K562 (cell line): ENCODE measurements around the gene VPS26A. TPM values are rescaled to one million over a fixed set of nuclear protein-coding genes. Genes with fewer than 3 reads are reported as not detected.

Source experiments
- CBX2 ChIP-seq: fragments of 200-600 bp; sonication (generic); IDR thresholded peaks from one replicate; pipeline ENCODE4 v1.6.1; 2012; ENCODE audit warnings: mild to moderate bottlenecking, low read length, inconsistent platforms; ENCODE audit not compliant: insufficient read depth, poor library complexity, severe bottlenecking
- DNMT1 ChIP-seq: fragments of 450-650 bp; IDR thresholded peaks from 2 replicates; pipeline ENCODE4 v1.6.1; 2016; ENCODE audit warnings: antibody characterized with exemption, mild to moderate bottlenecking
- GATA2 ChIP-seq: sonication (generic); formaldehyde crosslinking; IDR thresholded peaks from 2 replicates; pipeline ENCODE4 v1.4.0; 2020; ENCODE audit warnings: mild to moderate bottlenecking, missing genetic modification reagents
- HEY1 ChIP-seq: fragments of 250-450 bp; sonication (Bioruptor Pico); IDR thresholded peaks from 2 replicates; pipeline ENCODE4 v1.5.0; 2020; ENCODE audit warnings: mild to moderate bottlenecking, moderate library complexity, borderline replicate concordance
- KLF13 ChIP-seq: fragments of 450-650 bp; IDR thresholded peaks from 2 replicates; pipeline ENCODE4 v1.6.1; 2016; ENCODE audit warnings: missing genetic modification characterization, low read depth, mild to moderate bottlenecking, missing compliant biosample characterization, moderate library complexity, borderline replicate concordance
- NR4A1 ChIP-seq, 2 experiments: fragments of 250-450 bp in 1 of 2; fragments of 450-650 bp in 1 of 2; sonication (Bioruptor Pico) in 1 of 2; IDR thresholded peaks; 2 replicates each; pipeline versions ENCODE4 v1.4.0 to v1.6.1; 2016 to 2020; ENCODE audit warnings: mild to moderate bottlenecking in 2 of 2, missing compliant biosample characterization in 1 of 2, missing genetic modification characterization in 1 of 2, moderate library complexity in 1 of 2
- POLR2G ChIP-seq: fragments of 200-400 bp; formaldehyde crosslinking; IDR thresholded peaks from 2 replicates; pipeline ENCODE4 v1.6.1; 2017; ENCODE audit warnings: low read depth, mild to moderate bottlenecking, antibody characterized with exemption, low read length, moderate library complexity
- SLC30A9 ChIP-seq: fragments of 250-450 bp; sonication (Bioruptor Pico); IDR thresholded peaks from 2 replicates; pipeline ENCODE4 v1.8.0; 2022; ENCODE audit warnings: mild to moderate bottlenecking, moderate library complexity
- SMARCE1 ChIP-seq: fragments of 450-650 bp; IDR thresholded peaks from 2 replicates; pipeline ENCODE4 v1.7.1; 2016; ENCODE audit warnings: mild to moderate bottlenecking
- ZC3H8 ChIP-seq: fragments of 450-650 bp; IDR thresholded peaks from 2 replicates; pipeline ENCODE4 v1.6.1; 2017
- ZNF384 ChIP-seq: IDR thresholded peaks from 2 replicates; pipeline ENCODE4 v1.6.1; 2012; ENCODE audit warnings: low read depth, low read length, improper control_type of control experiment
- ZNF507 ChIP-seq: conservative IDR thresholded peaks from 2 replicates; pipeline ENCODE4 v1.6.1; 2017; ENCODE audit warnings: missing genetic modification characterization, missing compliant biosample characterization
- ZNF551 ChIP-seq: fragments of 250-450 bp; sonication (Bioruptor Pico); IDR thresholded peaks from 2 replicates; pipeline ENCODE4 v1.5.0; 2021; ENCODE audit warnings: mild to moderate bottlenecking, moderate library complexity
- polyA plus RNA-seq, 8 experiments: library from polyadenylated mRNA; depleted of rRNA in 4 of 8; stranded (reverse) in 5 of 8; unstranded in 3 of 8; fragments of >200 nt; fragmentation: Nextera tagmentation in 2 of 8; fragmentation: Illumina TruSeq in 1 of 8; extraction: Ambion mirVana in 2 of 8; extraction: Trizol in 1 of 8; gene quantifications; 2 replicates each; pipeline versions ENCODE4 v1.2.1 to v1.2.3, GENCODE V29; 2011 to 2014; ENCODE audit warnings: inconsistent platforms in 1 of 8, missing spikeins in 1 of 8
- total RNA-seq, 7 experiments: library from RNA; depleted of rRNA in 6 of 7; stranded (reverse); fragments of >200 nt in 6 of 7; fragmentation: Illumina TruSeq in 2 of 7; extraction: Trizol in 2 of 7; gene quantifications; 2 replicates each; pipeline versions ENCODE4 v1.2.1 to v1.2.3, GENCODE V29; 2011 to 2021; ENCODE audit warnings: low replicate concordance in 1 of 7
- TF ChIP-seq, protein P1 (sequence below): sonication (generic); formaldehyde crosslinking; IDR thresholded peaks from 2 replicates; pipeline ENCODE4 v1.8.0; 2022; ENCODE audit warnings: missing genetic modification reagents, mild to moderate bottlenecking, borderline replicate concordance
- TF ChIP-seq, protein P2 (sequence below): sonication (generic); formaldehyde crosslinking; IDR thresholded peaks from 2 replicates; pipeline ENCODE4 v1.8.1; 2023; ENCODE audit warnings: mild to moderate bottlenecking, missing genetic modification reagents
- TF ChIP-seq, protein P3 (sequence below): sonication (generic); formaldehyde crosslinking; IDR thresholded peaks from 2 replicates; pipeline ENCODE4 v1.8.0; 2022; ENCODE audit warnings: missing genetic modification reagents, mild to moderate bottlenecking, borderline replicate concordance
- TF ChIP-seq, protein P4 (sequence below): sonication (generic); formaldehyde crosslinking; IDR thresholded peaks from 2 replicates; pipeline ENCODE4 v1.8.0; 2022; ENCODE audit warnings: mild to moderate bottlenecking, missing genetic modification reagents, borderline replicate concordance

VPS26A gene
- total and polyA plus RNA-seq, 9 of the 15 experiments (the other 6 are each of a cell fraction or from before 2014, with no cell fraction given) = 47.1 to 137 (median 69.3) TPM

DNA sequence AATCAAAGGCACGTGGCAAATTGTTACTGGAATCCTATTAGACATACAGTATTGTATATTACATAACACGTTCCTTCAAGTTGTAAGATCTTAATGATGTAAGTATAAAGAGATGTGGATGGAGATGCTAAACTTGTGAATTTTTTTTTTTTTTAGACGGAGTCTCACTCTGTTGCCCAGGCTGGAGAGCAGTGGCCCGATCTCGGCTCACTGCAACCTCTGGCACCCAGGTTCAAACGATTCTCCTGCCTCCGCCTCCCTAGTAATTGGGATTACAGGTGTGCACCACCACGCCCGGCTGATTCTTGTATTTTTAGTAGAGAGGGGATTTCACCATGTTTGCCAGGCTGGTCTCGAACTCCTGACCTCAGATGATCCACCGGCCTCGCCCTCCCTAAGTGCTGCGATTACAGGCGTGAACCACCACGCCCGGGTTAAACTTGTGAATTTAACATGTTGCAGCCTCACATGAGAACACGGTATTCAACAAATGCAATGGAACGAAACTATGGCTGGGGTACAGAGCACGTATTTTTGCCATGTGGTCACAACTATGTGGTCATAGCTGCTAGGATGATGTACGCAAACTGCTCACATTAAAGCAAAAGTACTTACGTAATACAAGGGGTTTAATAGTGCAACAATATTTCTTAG is 55.2 kb downstream of the VPS26A start (continued):
- TF ChIP-seq ZNF384 (no peak), POLR2G (no peak), NR4A1 (CRISPR knock-in tag; IDR thresholded peaks at IDR 0.05) (no peak), NR4A1 (tag; IDR thresholded peaks at IDR 0.05) (no peak), HEY1 (no peak), SMARCE1 (no peak; the same call in 1 of the 2 replicates), DNMT1 (no peak), CBX2 (no peak), ZC3H8 (no peak), KLF13 (no peak), SLC30A9 (CRISPR knock-in tag) (no peak), ZNF507 (tag) (no peak), GATA2 (no peak), ZNF551 (CRISPR knock-in tag) (no peak)
- TF ChIP-seq, protein P1, sequence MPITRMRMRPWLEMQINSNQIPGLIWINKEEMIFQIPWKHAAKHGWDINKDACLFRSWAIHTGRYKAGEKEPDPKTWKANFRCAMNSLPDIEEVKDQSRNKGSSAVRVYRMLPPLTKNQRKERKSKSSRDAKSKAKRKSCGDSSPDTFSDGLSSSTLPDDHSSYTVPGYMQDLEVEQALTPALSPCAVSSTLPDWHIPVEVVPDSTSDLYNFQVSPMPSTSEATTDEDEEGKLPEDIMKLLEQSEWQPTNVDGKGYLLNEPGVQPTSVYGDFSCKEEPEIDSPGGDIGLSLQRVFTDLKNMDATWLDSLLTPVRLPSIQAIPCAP (CRISPR knock-in tag) = no peak
- TF ChIP-seq, protein P2, sequence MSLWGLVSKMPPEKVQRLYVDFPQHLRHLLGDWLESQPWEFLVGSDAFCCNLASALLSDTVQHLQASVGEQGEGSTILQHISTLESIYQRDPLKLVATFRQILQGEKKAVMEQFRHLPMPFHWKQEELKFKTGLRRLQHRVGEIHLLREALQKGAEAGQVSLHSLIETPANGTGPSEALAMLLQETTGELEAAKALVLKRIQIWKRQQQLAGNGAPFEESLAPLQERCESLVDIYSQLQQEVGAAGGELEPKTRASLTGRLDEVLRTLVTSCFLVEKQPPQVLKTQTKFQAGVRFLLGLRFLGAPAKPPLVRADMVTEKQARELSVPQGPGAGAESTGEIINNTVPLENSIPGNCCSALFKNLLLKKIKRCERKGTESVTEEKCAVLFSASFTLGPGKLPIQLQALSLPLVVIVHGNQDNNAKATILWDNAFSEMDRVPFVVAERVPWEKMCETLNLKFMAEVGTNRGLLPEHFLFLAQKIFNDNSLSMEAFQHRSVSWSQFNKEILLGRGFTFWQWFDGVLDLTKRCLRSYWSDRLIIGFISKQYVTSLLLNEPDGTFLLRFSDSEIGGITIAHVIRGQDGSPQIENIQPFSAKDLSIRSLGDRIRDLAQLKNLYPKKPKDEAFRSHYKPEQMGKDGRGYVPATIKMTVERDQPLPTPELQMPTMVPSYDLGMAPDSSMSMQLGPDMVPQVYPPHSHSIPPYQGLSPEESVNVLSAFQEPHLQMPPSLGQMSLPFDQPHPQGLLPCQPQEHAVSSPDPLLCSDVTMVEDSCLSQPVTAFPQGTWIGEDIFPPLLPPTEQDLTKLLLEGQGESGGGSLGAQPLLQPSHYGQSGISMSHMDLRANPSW (CRISPR knock-in tag) = no peak
- TF ChIP-seq, protein P3, sequence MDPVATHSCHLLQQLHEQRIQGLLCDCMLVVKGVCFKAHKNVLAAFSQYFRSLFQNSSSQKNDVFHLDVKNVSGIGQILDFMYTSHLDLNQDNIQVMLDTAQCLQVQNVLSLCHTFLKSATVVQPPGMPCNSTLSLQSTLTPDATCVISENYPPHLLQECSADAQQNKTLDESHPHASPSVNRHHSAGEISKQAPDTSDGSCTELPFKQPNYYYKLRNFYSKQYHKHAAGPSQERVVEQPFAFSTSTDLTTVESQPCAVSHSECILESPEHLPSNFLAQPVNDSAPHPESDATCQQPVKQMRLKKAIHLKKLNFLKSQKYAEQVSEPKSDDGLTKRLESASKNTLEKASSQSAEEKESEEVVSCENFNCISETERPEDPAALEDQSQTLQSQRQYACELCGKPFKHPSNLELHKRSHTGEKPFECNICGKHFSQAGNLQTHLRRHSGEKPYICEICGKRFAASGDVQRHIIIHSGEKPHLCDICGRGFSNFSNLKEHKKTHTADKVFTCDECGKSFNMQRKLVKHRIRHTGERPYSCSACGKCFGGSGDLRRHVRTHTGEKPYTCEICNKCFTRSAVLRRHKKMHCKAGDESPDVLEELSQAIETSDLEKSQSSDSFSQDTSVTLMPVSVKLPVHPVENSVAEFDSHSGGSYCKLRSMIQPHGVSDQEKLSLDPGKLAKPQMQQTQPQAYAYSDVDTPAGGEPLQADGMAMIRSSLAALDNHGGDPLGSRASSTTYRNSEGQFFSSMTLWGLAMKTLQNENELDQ (CRISPR knock-in tag) = no peak
- TF ChIP-seq, protein P4, sequence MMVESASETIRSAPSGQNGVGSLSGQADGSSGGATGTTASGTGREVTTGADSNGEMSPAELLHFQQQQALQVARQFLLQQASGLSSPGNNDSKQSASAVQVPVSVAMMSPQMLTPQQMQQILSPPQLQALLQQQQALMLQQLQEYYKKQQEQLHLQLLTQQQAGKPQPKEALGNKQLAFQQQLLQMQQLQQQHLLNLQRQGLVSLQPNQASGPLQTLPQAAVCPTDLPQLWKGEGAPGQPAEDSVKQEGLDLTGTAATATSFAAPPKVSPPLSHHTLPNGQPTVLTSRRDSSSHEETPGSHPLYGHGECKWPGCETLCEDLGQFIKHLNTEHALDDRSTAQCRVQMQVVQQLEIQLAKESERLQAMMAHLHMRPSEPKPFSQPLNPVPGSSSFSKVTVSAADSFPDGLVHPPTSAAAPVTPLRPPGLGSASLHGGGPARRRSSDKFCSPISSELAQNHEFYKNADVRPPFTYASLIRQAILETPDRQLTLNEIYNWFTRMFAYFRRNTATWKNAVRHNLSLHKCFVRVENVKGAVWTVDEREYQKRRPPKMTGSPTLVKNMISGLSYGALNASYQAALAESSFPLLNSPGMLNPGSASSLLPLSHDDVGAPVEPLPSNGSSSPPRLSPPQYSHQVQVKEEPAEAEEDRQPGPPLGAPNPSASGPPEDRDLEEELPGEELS (CRISPR knock-in tag) = no peak
